SU-DHL-6 (cell line): ENCODE measurements around the gene GLG1.

ENCODE experiments used
- H2AFZ ChIP-seq: fragments of 200-600 bp; sonication (generic); 2 replicates; pipeline ENCODE4 v1.6.1; 2014; ENCODE audit warnings: low read depth, mild to moderate bottlenecking, moderate library complexity, mixed read lengths, antibody characterized with exemption, low read length; ENCODE audit not compliant: severe bottlenecking
- H3F3A ChIP-seq: fragments of 200-600 bp; shearing (Covaris generic); 2 replicates; pipeline ENCODE4 v1.6.0; 2016; ENCODE audit warnings: antibody characterized with exemption, mild to moderate bottlenecking; ENCODE audit not compliant: insufficient read depth
- H3K27ac ChIP-seq: fragments of 200-600 bp; sonication (generic); 2 replicates; pipeline ENCODE4 v1.5.1; 2016; ENCODE audit warnings: low read depth, mild to moderate bottlenecking, low read length, moderate library complexity, mixed read lengths
- H3K27me3 ChIP-seq: fragments of 200-600 bp; sonication (generic), shearing (Covaris generic); 2 replicates; pipeline ENCODE4 v1.6.0; 2014; ENCODE audit warnings: mild to moderate bottlenecking, low read length
- H3K36me3 ChIP-seq: fragments of 200-600 bp; sonication (generic); 2 replicates; pipeline ENCODE4 v1.6.1; 2014; ENCODE audit warnings: mild to moderate bottlenecking, low read length, mixed read lengths
- H3K4me2 ChIP-seq: fragments of 300-600, 200-600 bp; shearing (Covaris generic), sonication (generic); 2 replicates; pipeline ENCODE4 v1.6.0; 2014; ENCODE audit warnings: low read length, low read depth, mild to moderate bottlenecking; ENCODE audit not compliant: poor library complexity, severe bottlenecking
- H3K4me3 ChIP-seq: fragments of 200-600 bp; sonication (generic); 2 replicates; pipeline ENCODE4 v1.5.1; 2014; ENCODE audit warnings: antibody characterized with exemption, low read length, mild to moderate bottlenecking, mixed read lengths; ENCODE audit not compliant: insufficient read depth, poor library complexity, severe bottlenecking
- H3K79me2 ChIP-seq: fragments of 200-600 bp; sonication (generic); 2 replicates; pipeline ENCODE4 v1.6.1; 2014; ENCODE audit warnings: mild to moderate bottlenecking, low read length, moderate library complexity; ENCODE audit not compliant: insufficient read depth
- H3K9ac ChIP-seq: fragments of 200-600 bp; sonication (generic); 2 replicates; pipeline ENCODE4 v1.7.0; 2014; ENCODE audit warnings: mild to moderate bottlenecking, low read length
- H3K9me2 ChIP-seq: fragments of 200-600 bp; sonication (generic); replicated peaks from 2 replicates; pipeline ENCODE4 v1.6.1; 2014; ENCODE audit warnings: low read length; ENCODE audit not compliant: insufficient read depth
- H3K9me3 ChIP-seq: fragments of 200-600 bp; sonication (generic); 2 replicates; pipeline ENCODE4 v1.6.1; 2014; ENCODE audit warnings: low read length, mixed read lengths; ENCODE audit not compliant: insufficient read depth
- H4K20me1 ChIP-seq: fragments of 200-600 bp; sonication (generic); 2 replicates; pipeline ENCODE4 v1.6.1; 2014; ENCODE audit warnings: low read depth, mild to moderate bottlenecking, antibody characterized with exemption, low read length, moderate library complexity, mixed read lengths
- CTCF ChIP-seq: fragments of 200-600 bp; sonication (generic); IDR thresholded peaks from one replicate; pipeline ENCODE4 v1.5.1; 2017; ENCODE audit warnings: antibody characterized with exemption, mild to moderate bottlenecking, low read length, moderate library complexity; ENCODE audit not compliant: insufficient read depth, poor library complexity, severe bottlenecking
- EZH2phosphoT487 ChIP-seq: fragments of 200-600 bp; sonication (generic), shearing (Covaris generic); conservative IDR thresholded peaks from 2 replicates; pipeline ENCODE4 v1.6.1; 2018; ENCODE audit warnings: mild to moderate bottlenecking, antibody characterized with exemption, low read length, moderate library complexity, mixed read lengths

GLG1 gene

DNA sequence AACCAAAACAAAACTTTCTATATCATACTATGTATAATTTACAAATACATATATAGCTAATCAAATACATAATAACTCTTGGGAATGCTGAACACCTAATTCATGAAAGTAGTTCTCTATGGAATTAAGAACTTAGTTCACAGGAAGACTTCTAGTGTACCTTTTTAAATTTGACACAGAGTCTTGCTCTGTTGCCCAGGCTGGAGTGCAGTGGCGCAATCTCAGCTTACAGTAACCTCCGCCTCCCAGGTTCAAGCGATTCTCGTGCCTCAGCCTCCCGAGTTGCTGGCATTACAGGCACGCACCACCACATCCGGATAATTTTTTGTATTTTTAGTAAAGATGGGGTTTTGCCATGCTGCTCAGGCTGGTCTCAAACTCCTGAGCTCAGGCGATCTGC lies 35.1 kb upstream of the GLG1 start:
- H3K36me3 ChIP-seq = peaks cover 46% of the 10 kb centered on the region
- H3K4me3 ChIP-seq = no peak overlapping the region
- H3K9me3 ChIP-seq = no peaks in the 10 kb centered on the region
- no peaks in the 10 kb centered on the region for H3K9me2 ChIP-seq
- H3K9ac ChIP-seq = no peak overlapping the region
- no peaks in the 10 kb centered on the region for H3K27me3 ChIP-seq
- no peak overlapping the region for H2AFZ ChIP-seq
- no peak overlapping the region for H3K27ac ChIP-seq
- no peak overlapping the region for H3K4me2 ChIP-seq
- peaks cover 12% of the 10 kb centered on the region for H3F3A ChIP-seq
- TF ChIP-seq CTCF (no peak), EZH2phosphoT487 (no peak)
- H4K20me1 ChIP-seq = peaks cover 11% of the 10 kb centered on the region; the same call in 1 of the 2 replicates
- no peaks in the 10 kb centered on the region for H3K79me2 ChIP-seq

DNA sequence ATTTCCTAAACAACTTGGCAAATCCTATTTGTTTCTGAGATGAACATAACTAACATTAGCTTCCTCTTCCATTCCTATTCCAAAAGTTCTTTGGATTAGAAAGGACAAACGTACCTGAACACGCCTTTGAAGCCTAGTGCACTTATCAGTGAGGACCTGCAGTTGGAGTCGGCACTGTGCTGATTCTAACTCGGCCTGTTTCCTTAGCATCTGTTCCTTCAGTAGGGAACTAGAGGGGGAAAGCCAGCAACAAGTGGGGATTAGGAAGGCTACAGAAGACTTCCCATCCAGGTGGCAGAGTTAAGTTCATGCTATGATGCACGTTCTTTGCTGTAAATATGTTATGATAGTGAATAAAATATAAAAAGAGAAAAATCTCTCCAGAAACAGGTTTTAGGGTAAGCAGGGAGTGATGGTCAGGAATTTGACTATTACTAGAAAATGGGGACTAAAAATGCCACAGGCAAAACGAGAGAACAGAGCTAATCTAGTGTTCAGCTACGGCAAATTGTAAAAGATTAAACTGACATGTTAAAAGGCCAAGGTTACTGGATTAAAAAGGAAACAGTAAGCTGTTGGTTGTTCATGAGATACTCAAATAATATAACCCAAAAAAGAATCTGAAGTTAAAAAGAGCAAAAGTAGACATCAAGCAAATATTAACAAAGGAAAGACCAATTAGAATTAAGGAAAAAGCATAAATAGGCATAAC lies 31.0 kb upstream of the GLG1 start:
- peaks cover 12% of the 10 kb centered on the region for H3F3A ChIP-seq
- TF ChIP-seq EZH2phosphoT487 (no peak), CTCF (no peak)
- no peaks in the 10 kb centered on the region for H3K9me2 ChIP-seq
- no peaks in the 10 kb centered on the region for H3K79me2 ChIP-seq
- H3K36me3 ChIP-seq = peaks cover 41% of the 10 kb centered on the region
- H3K27me3 ChIP-seq = no peaks in the 10 kb centered on the region
- no peak overlapping the region for H2AFZ ChIP-seq
- peaks cover 11% of the 10 kb centered on the region; the same call in 1 of the 2 replicates for H4K20me1 ChIP-seq
- no peak overlapping the region for H3K4me3 ChIP-seq
- H3K4me2 ChIP-seq = no peak overlapping the region
- H3K9me3 ChIP-seq = no peaks in the 10 kb centered on the region
- H3K9ac ChIP-seq = no peak overlapping the region
- H3K27ac ChIP-seq = no peak overlapping the region

- H3K27ac ChIP-seq = no peak overlapping the region
- no peaks in the 10 kb centered on the region for H3K9me2 ChIP-seq
- peaks cover 50% of the 10 kb centered on the region for H3K36me3 ChIP-seq
- no peak overlapping the region for H2AFZ ChIP-seq
- no peak overlapping the region for H3K4me2 ChIP-seq
- H3K9ac ChIP-seq = no peak overlapping the region
- H3K9me3 ChIP-seq = no peaks in the 10 kb centered on the region
- H3F3A ChIP-seq = peaks cover 12% of the 10 kb centered on the region
- no peak for TF ChIP-seq CTCF
- TF ChIP-seq EZH2phosphoT487 = no peak
- H3K27me3 ChIP-seq = no peaks in the 10 kb centered on the region
- no peak overlapping the region for H3K4me3 ChIP-seq
- H4K20me1 ChIP-seq = peaks cover 11% of the 10 kb centered on the region; the same call in 1 of the 2 replicates
- no peaks in the 10 kb centered on the region for H3K79me2 ChIP-seq
These were observed 28.4 kb upstream of the GLG1 start for GRCh38 chr16:74635303-74635702.
